ENCODE results near the gene TMPRSS12.
"Not testable (repeated sequence)": the region's sequence is repeated elsewhere in the genome, so short reads cannot be mapped to it uniquely, and the experiment has no call there.

TMPRSS12 gene

GRCh38 chr12:50926932-50927331, 84.2 kb downstream of the TMPRSS12 start:
- DNase-seq (ENCODE audit: low read depth) = not testable (repeated sequence)

GRCh38 chr12:50927356-50927755, 84.6 kb downstream of the TMPRSS12 start:
- DNase-seq (ENCODE audit: low read depth) = no peak

- no peak for DNase-seq (ENCODE audit: low read depth)
Measured at GRCh38 chr12:50927766-50928224, 85.1 kb downstream of the TMPRSS12 start.

- DNase-seq (ENCODE audit: low read depth) = no peak
Measured at GRCh38 chr12:50928392-50928791, 85.7 kb downstream of the TMPRSS12 start.

- no peak for DNase-seq (ENCODE audit: low read depth)
Measured at GRCh38 chr12:50929831-50930230, 87.1 kb downstream of the TMPRSS12 start.

GRCh38 chr12:50930477-50930876, 87.8 kb downstream of the TMPRSS12 start:
- DNase-seq (ENCODE audit: low read depth) = not testable (repeated sequence)

- DNase-seq (ENCODE audit: low read depth) = no peak
Measured at GRCh38 chr12:50932787-50933280, 90.1 kb downstream of the TMPRSS12 start.

GRCh38 chr12:50933459-50934124, 90.9 kb downstream of the TMPRSS12 start:
- no peak for DNase-seq (ENCODE audit: low read depth)

GRCh38 chr12:50934371-50934851, 91.7 kb downstream of the TMPRSS12 start:
- DNase-seq (ENCODE audit: low read depth) = no peak

GRCh38 chr12:50934981-50935807, 92.5 kb downstream of the TMPRSS12 start:
- no peak for DNase-seq (ENCODE audit: low read depth)

GRCh38 chr12:50936821-50937530, 94.2 kb downstream of the TMPRSS12 start:
- no peak for DNase-seq (ENCODE audit: low read depth)

Data from T-helper 22 cell (primary cell).